H1 (cell line): ENCODE measurements around the gene MRPL36. TPM values are rescaled to one million over a fixed set of nuclear protein-coding genes. Genes with fewer than 3 reads are reported as not detected.

Experiments
- CTCF ChIA-PET: fragments of 300-600 bp; sonication (Branson Sonifier 250); formaldehyde crosslinking; loops from one replicate; lab custom pipeline; 2021; ENCODE audit not compliant: partially characterized antibody; lab: Charles Lee
- POLR2A ChIA-PET: fragments of 300-600 bp; sonication (Branson Sonifier 250); formaldehyde crosslinking; loops from one replicate; lab custom pipeline; 2021; ENCODE audit warnings: inconsistent platforms; ENCODE audit not compliant: partially characterized antibody; lab: Charles Lee
- DNase-seq, 2 experiments: peaks; one replicate each; pipeline versions ENCODE4 v3.0.0 to v3.0.0-alpha.2; 2010 to 2022; ENCODE audit warnings: low spot score in 2 of 2, low read depth in 1 of 2, mixed read lengths in 1 of 2
- FAIRE-seq: peaks from 2 replicates; lab custom pipeline; 2011; peaks lifted over from hg19 to GRCh38; lab: Jason Lieb, UNC
- H2AFZ ChIP-seq: 2 replicates; pipeline ENCODE4 v1.8.1; 2012; ENCODE audit warnings: low read length, inconsistent platforms
- H2AK5ac ChIP-seq: 2 replicates; pipeline ENCODE4 v1.6.1; 2013; ENCODE audit warnings: low read depth, low read length
- H2BK120ac ChIP-seq: replicated peaks from 2 replicates; pipeline ENCODE3; 2013; ENCODE audit warnings: low read depth, low read length, inconsistent platforms
- H2BK12ac ChIP-seq: 2 replicates; pipeline ENCODE4 v1.6.1; 2013; ENCODE audit warnings: low read depth, low read length
- H2BK15ac ChIP-seq: 2 replicates; pipeline ENCODE4 v1.6.1; 2013; ENCODE audit warnings: low read length
- H2BK20ac ChIP-seq: 2 replicates; pipeline ENCODE4 v1.6.1; 2013; ENCODE audit warnings: low read length
- H2BK5ac ChIP-seq: 2 replicates; pipeline ENCODE4 v1.6.1; 2013; ENCODE audit warnings: low read depth, low read length
- H3K14ac ChIP-seq: 2 replicates; pipeline ENCODE4 v1.6.1; 2013; ENCODE audit warnings: inconsistent platforms; ENCODE audit not compliant: insufficient read length
- H3K18ac ChIP-seq: 2 replicates; pipeline ENCODE4 v1.6.1; 2013; ENCODE audit warnings: low read length; ENCODE audit errors: extremely low read depth
- H3K23ac ChIP-seq: 2 replicates; pipeline ENCODE4 v1.6.1; 2013; ENCODE audit warnings: inconsistent platforms; ENCODE audit not compliant: insufficient read length
- H3K23me2 ChIP-seq: 2 replicates; pipeline ENCODE4 v1.6.1; 2013; ENCODE audit warnings: low read depth, low read length
- H3K27ac ChIP-seq: 2 replicates; pipeline ENCODE4 v1.6.1; 2011; ENCODE audit warnings: low read depth, low read length, inconsistent platforms
- H3K27me3 ChIP-seq, 4 experiments: replicated peaks in 1 of 4; 1 replicate in 1 of 4; 2 replicates in 3 of 4; pipeline versions ENCODE4 v1.6.1 to v1.8.1; 2011 to 2013; ENCODE audit warnings: low read length in 3 of 4, mild to moderate bottlenecking in 3 of 4, inconsistent platforms in 2 of 4, mixed read lengths in 2 of 4, moderate library complexity in 1 of 4; ENCODE audit not compliant: control insufficient read depth in 3 of 4, insufficient read depth in 3 of 4; ENCODE audit errors: extremely low read depth in 1 of 4
- H3K36me3 ChIP-seq, 4 experiments: 2 replicates each; pipeline versions ENCODE4 v1.6.1 to v1.8.1; 2011 to 2013; ENCODE audit warnings: mild to moderate bottlenecking in 4 of 4, low read length in 3 of 4, moderate library complexity in 2 of 4, control low read depth in 1 of 4, inconsistent platforms in 1 of 4; ENCODE audit not compliant: insufficient read depth in 4 of 4, control insufficient read depth in 2 of 4
- H3K4ac ChIP-seq: replicated peaks from 2 replicates; pipeline ENCODE3; 2013; ENCODE audit warnings: low read length, low read depth, mixed read lengths, inconsistent platforms; ENCODE audit not compliant: insufficient read length
- H3K4me1 ChIP-seq, 4 experiments: replicated peaks in 1 of 4; 1 replicate in 1 of 4; 2 replicates in 3 of 4; pipeline versions ENCODE4 v1.6.1 to v1.8.1; 2011 to 2013; ENCODE audit warnings: low read length in 3 of 4, inconsistent platforms in 2 of 4, mixed read lengths in 1 of 4; ENCODE audit not compliant: insufficient read depth in 4 of 4, control insufficient read depth in 3 of 4
- H3K4me2 ChIP-seq, 2 experiments: 2 replicates each; pipeline versions ENCODE4 v1.6.1 to v1.8.1; 2011 to 2013; ENCODE audit warnings: low read depth in 2 of 2, low read length in 2 of 2, control low read depth in 1 of 2, inconsistent platforms in 1 of 2, mild to moderate bottlenecking in 1 of 2; ENCODE audit not compliant: insufficient read depth in 1 of 2
- H3K4me3 ChIP-seq, 4 experiments: fragments of 200-600, 300-600 bp in 1 of 4; sonication (generic), shearing (Covaris generic), sonication (Bioruptor Twin) in 1 of 4; 2 replicates each; pipeline versions ENCODE4 v1.5.1 to v1.8.1; 2011 to 2016; ENCODE audit warnings: low read length in 4 of 4, low read depth in 3 of 4, control low read depth in 2 of 4, inconsistent platforms in 2 of 4, mild to moderate bottlenecking in 2 of 4, mixed read lengths in 1 of 4, moderate library complexity in 1 of 4; ENCODE audit not compliant: insufficient read depth in 2 of 4; ENCODE audit errors: extremely low read depth in 1 of 4
- H3K56ac ChIP-seq: replicated peaks from 2 replicates; pipeline ENCODE3; 2013; ENCODE audit warnings: low read depth, mild to moderate bottlenecking, mixed read lengths, low read length, inconsistent platforms; ENCODE audit not compliant: insufficient read length
- H3K79me1 ChIP-seq: 2 replicates; pipeline ENCODE4 v1.6.1; 2013; ENCODE audit warnings: low read depth, low read length, control low read depth
- H3K79me2 ChIP-seq, 2 experiments: 2 replicates each; pipeline versions ENCODE4 v1.6.1 to v1.8.1; 2012 to 2013; ENCODE audit warnings: low read length in 2 of 2, mild to moderate bottlenecking in 2 of 2, inconsistent platforms in 1 of 2; ENCODE audit not compliant: insufficient read depth in 2 of 2, control insufficient read depth in 1 of 2
- H3K9ac ChIP-seq, 4 experiments: replicated peaks in 1 of 4; 1 replicate in 1 of 4; 2 replicates in 3 of 4; pipeline versions ENCODE4 v1.6.1 to v1.8.1; 2011 to 2013; ENCODE audit warnings: low read depth in 3 of 4, low read length in 3 of 4, control low read depth in 2 of 4, mild to moderate bottlenecking in 2 of 4, moderate library complexity in 2 of 4, inconsistent platforms in 1 of 4; ENCODE audit errors: extremely low read depth in 1 of 4
- H3K9me3 ChIP-seq, 2 experiments: 2 replicates each; pipeline versions ENCODE4 v1.6.1 to v1.8.1; 2012 to 2013; ENCODE audit warnings: mild to moderate bottlenecking in 2 of 2, moderate library complexity in 2 of 2, control low read depth in 1 of 2, inconsistent platforms in 1 of 2, low read depth in 1 of 2, low read length in 1 of 2, mixed read lengths in 1 of 2; ENCODE audit not compliant: insufficient read depth in 2 of 2
- H4K20me1 ChIP-seq, 2 experiments: replicated peaks in 1 of 2; 2 replicates each; pipeline versions ENCODE3 to v1.8.1; 2011 to 2013; ENCODE audit warnings: inconsistent platforms in 2 of 2, low read length in 2 of 2, mild to moderate bottlenecking in 1 of 2; ENCODE audit not compliant: insufficient read depth in 2 of 2, control insufficient read depth in 1 of 2
- H4K5ac ChIP-seq: 2 replicates; pipeline ENCODE4 v1.6.1; 2013; ENCODE audit warnings: low read length, low read depth, mixed read lengths, inconsistent platforms; ENCODE audit not compliant: insufficient read length
- H4K8ac ChIP-seq: 2 replicates; pipeline ENCODE4 v1.8.0; 2013; ENCODE audit warnings: mild to moderate bottlenecking, moderate library complexity, low read length, inconsistent platforms; ENCODE audit not compliant: insufficient read depth; ENCODE audit errors: extremely low read depth
- H4K91ac ChIP-seq: replicated peaks from 2 replicates; pipeline ENCODE3; 2013; ENCODE audit warnings: low read length, mixed read lengths, inconsistent platforms; ENCODE audit not compliant: insufficient read length
- CTCF ChIP-seq, 3 experiments: IDR thresholded peaks; 1 replicate in 2 of 3; 2 replicates in 1 of 3; pipeline versions ENCODE4 v1.5.1 to v1.6.1; 2011; ENCODE audit warnings: low read length in 3 of 3, mild to moderate bottlenecking in 3 of 3, inconsistent platforms in 2 of 3, low read depth in 1 of 3, moderate library complexity in 1 of 3; ENCODE audit not compliant: insufficient read depth in 1 of 3; ENCODE audit errors: control extremely low read depth in 1 of 3
- RAD21 ChIP-seq, 2 experiments: IDR thresholded peaks in 1 of 2; conservative IDR thresholded peaks in 1 of 2; 2 replicates each; pipeline ENCODE4 v1.6.1; 2011; ENCODE audit warnings: low read depth in 2 of 2, low read length in 2 of 2, improper control_type of control experiment in 1 of 2, inconsistent platforms in 1 of 2, mild to moderate bottlenecking in 1 of 2, moderate library complexity in 1 of 2
- RNF2 ChIP-seq: fragments of 200-900, 300-1000 bp; sonication (generic); IDR thresholded peaks from 2 replicates; pipeline ENCODE4 v1.7.1; 2016; ENCODE audit warnings: borderline replicate concordance, low read depth, mild to moderate bottlenecking, antibody characterized with exemption, low read length; ENCODE audit not compliant: poor library complexity, severe bottlenecking; ENCODE audit errors: missing control alignments
- SUZ12 ChIP-seq: fragments of 200-600 bp; sonication (generic); IDR thresholded peaks from 2 replicates; pipeline ENCODE4 v1.6.1; 2012; ENCODE audit warnings: mild to moderate bottlenecking, inconsistent platforms, low read length, moderate library complexity, mixed read lengths
- TAF7 ChIP-seq: optimal IDR thresholded peaks from 2 replicates; pipeline ENCODE3; 2011; ENCODE audit warnings: low read depth, mild to moderate bottlenecking, inconsistent platforms, low read length, moderate library complexity, borderline replicate concordance
- WGBS, 2 experiments: shearing (Covaris generic) in 1 of 2; methylation state at CpG; one replicate each; pipeline versions ENCODE4 v1.1.6 to v1.1.7; 2013 to 2015; ENCODE audit warnings: low lambda C conversion rate in 2 of 2, mixed read lengths in 2 of 2, inconsistent platforms in 1 of 2, low coverage in 1 of 2, missing lambda C conversion rate in 1 of 2; ENCODE audit not compliant: insufficient replicate concordance in 2 of 2, insufficient coverage in 1 of 2, insufficient read length in 1 of 2; ENCODE audit errors: extremely low coverage in 1 of 2, missing lambda C conversion rate in 1 of 2; 5-methylcytosine and 5-hydroxymethylcytosine counted together
- polyA plus RNA-seq, 7 experiments: library from polyadenylated mRNA; depleted of rRNA in 3 of 7; stranded (reverse) in 5 of 7; unstranded in 2 of 7; fragments of >200 nt in 5 of 7; fragments of 200-250 nt in 2 of 7; gene quantifications; 1 replicate in 5 of 7; 2 replicates in 1 of 7; 4 replicates in 1 of 7; pipeline versions ENCODE4 v1.2.1 to v1.2.3, GENCODE V29; 2011 to 2013; ENCODE audit warnings: missing spikeins in 2 of 7, mixed read lengths in 2 of 7
- total RNA-seq: library from RNA; stranded (reverse); fragmentation: NEBNext Ultra II Directional; extraction: Animal tissue kit (Norgen Biotek cat#: 25700); gene quantifications from 2 replicates; pipeline ENCODE4 v1.2.1, GENCODE V29; 2021
- TF ChIP-seq, protein P1 (sequence below): IDR thresholded peaks from 2 replicates; pipeline ENCODE4 v1.6.1; 2012; ENCODE audit warnings: inconsistent platforms

MRPL36 gene
- total and polyA plus RNA-seq, 2 of the 8 experiments (the other 6 are each of a cell fraction or from before 2014, with no cell fraction given) = 56.3 to 81.5 TPM

DNA sequence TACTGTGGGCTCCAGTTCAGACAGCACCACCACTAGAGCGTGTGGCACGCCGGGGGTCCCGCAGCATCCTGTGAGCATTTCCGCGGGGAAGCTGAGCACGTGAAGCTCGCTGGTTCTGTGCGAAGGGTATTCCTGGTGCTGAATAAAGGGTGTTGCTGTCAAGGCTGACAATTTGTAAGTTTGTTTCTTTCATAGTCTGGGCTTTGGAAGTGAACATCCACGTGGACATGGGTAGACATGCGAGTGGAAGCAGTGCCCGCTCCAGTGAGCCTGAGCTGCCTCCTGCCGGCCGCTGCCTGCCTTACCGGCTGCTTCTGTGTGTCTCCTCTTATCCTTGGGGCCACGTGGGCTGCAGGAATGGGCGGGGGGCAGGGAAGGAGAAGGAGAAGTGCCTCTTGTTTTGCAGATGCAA, 16.2 kb upstream of the MRPL36 start:
- Histone ChIP-seq H4K20me1 (peaks cover 3 to 17% of the 10 kb centered on the region in 2 experiments), H2BK20ac (no peak overlapping the region), H3K23me2 (no peaks in the 10 kb centered on the region), H2BK15ac (no peak overlapping the region), H3K4me3 (no peak overlapping the region), H3K14ac (no peak overlapping the region), H3K4me2 (peak overlapping the region in 1 of 2 experiments; percentile 10; a peak in 1 of 4 replicates), H2BK5ac (no peak overlapping the region), H3K27ac (no peak overlapping the region), H4K8ac (no peak overlapping the region), H3K18ac (no peak overlapping the region), H3K4me1 (peaks cover 0 to 3% (median under 1%) of the 10 kb centered on the region in 4 experiments; a peak in 1 of 7 replicates), H3K79me1 (peaks cover 4% of the 10 kb centered on the region), H3K36me3 (peaks cover 18 to 54% (median 46%) of the 10 kb centered on the region in 4 experiments), H3K27me3 (no peaks in the 10 kb centered on the region), H2AK5ac (no peak overlapping the region), H3K79me2 (peaks cover 0 to 15% of the 10 kb centered on the region in 2 experiments; a peak in 2 of 4 replicates), H3K9me3 (no peaks in the 10 kb centered on the region), H3K23ac (no peak overlapping the region), H2AFZ (no peak overlapping the region), H4K5ac (no peak overlapping the region), H4K91ac (no peak overlapping the region), H3K9ac (no peak overlapping the region), H2BK120ac (no peak overlapping the region), H3K56ac (no peak overlapping the region), H3K4ac (no peak overlapping the region), H2BK12ac (no peak overlapping the region)
- no peak for FAIRE-seq
- POLR2A ChIA-PET = interaction anchor here (1.5 kb wide), 1 partner anchor 9 kb away, joined by 4 read pairs; no protein-coding TSS in a partner anchor
- CTCF ChIA-PET = interaction anchor here (0.6 to 1.6 kb wide), 6 partner anchors 9 to 221 kb away, joined by 3 to 4 read pairs (median 4); no protein-coding TSS in a partner anchor
- TF ChIP-seq SUZ12 (no peak), TAF7 (no peak), RAD21 (IDR thresholded peaks at IDR 0.05 in 1 of 2, conservative IDR thresholded peaks at IDR 0.05 in 1 of 2; ENCODE audit: low read depth in 2 of 2, low read length in 2 of 2) (peak; percentile 32 to 45), CTCF (IDR thresholded peaks at IDR 0.05; ENCODE audit: control extremely low read depth in 1 of 3, insufficient read depth in 1 of 3, low read depth in 1 of 3, low read length in 3 of 3) (peak; percentile 10 to 43 (median 35); a peak in 2 of 4 replicates), RNF2 (no peak)
- TF ChIP-seq, protein P1, sequence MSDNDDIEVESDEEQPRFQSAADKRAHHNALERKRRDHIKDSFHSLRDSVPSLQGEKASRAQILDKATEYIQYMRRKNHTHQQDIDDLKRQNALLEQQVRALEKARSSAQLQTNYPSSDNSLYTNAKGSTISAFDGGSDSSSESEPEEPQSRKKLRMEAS = peak; percentile 45
- no peak for DNase-seq
- WGBS, 2 experiments = 83% methylated on average over 17 of the region's 17 CpGs; no CpG with 5 or more reads in 1 of the 2 experiments
